ENCODE data around the gene PAPOLA. TPM values are rescaled to one million over a fixed set of nuclear protein-coding genes. Genes with fewer than 3 reads are reported as not detected.

PAPOLA gene
- total and polyA plus RNA-seq, 9 of the 15 experiments (the other 6 are each of a cell fraction or from before 2014, with no cell fraction given): 51.1 to 199 (median 95.8) TPM

DNA sequence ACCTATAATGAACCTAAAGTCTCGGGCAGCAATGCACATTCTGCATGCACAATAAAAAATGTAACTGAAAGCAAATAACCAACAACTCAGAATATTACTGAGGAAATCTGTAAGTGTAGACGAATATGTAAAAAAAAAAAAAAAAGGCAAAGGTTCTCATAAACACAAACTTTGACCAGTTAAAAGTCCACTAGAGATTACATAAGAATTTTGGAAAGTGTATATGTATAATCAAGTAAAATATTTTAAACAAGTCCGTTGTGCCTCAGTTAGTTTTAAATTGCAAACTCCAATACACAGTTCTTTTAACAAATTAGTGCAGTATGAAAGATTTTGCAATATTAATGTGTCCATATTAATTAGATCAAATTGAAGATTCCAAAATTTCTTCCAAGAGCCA is 35.3 kb upstream of the PAPOLA start (continued):
- TF ChIP-seq, protein P1, sequence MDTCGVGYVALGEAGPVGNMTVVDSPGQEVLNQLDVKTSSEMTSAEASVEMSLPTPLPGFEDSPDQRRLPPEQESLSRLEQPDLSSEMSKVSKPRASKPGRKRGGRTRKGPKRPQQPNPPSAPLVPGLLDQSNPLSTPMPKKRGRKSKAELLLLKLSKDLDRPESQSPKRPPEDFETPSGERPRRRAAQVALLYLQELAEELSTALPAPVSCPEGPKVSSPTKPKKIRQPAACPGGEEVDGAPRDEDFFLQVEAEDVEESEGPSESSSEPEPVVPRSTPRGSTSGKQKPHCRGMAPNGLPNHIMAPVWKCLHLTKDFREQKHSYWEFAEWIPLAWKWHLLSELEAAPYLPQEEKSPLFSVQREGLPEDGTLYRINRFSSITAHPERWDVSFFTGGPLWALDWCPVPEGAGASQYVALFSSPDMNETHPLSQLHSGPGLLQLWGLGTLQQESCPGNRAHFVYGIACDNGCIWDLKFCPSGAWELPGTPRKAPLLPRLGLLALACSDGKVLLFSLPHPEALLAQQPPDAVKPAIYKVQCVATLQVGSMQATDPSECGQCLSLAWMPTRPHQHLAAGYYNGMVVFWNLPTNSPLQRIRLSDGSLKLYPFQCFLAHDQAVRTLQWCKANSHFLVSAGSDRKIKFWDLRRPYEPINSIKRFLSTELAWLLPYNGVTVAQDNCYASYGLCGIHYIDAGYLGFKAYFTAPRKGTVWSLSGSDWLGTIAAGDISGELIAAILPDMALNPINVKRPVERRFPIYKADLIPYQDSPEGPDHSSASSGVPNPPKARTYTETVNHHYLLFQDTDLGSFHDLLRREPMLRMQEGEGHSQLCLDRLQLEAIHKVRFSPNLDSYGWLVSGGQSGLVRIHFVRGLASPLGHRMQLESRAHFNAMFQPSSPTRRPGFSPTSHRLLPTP (IDR thresholded peaks at IDR 0.05; ENCODE audit: borderline replicate concordance, extremely low read depth, insufficient read length): no peak
- TF ChIP-seq WHSC1 (IDR thresholded peaks at IDR 0.05; ENCODE audit: low read length) (no peak), FOXM1 (IDR thresholded peaks at IDR 0.05; ENCODE audit: low read depth) (no peak), FOXM1 (CRISPR knock-in tag; IDR thresholded peaks at IDR 0.05; ENCODE audit: low read depth) (no peak), ETV6 (IDR thresholded peaks at IDR 0.05; ENCODE audit: borderline replicate concordance in 1 of 2, low read depth in 2 of 2, low read length in 1 of 2) (no peak), ETV6 (CRISPR knock-in tag; IDR thresholded peaks at IDR 0.05; ENCODE audit: borderline replicate concordance) (no peak), ZNF445 (CRISPR knock-in tag; IDR thresholded peaks at IDR 0.05; ENCODE audit: low read depth) (no peak), ZNF124 (CRISPR knock-in tag; IDR thresholded peaks at IDR 0.05) (no peak), TEAD1 (CRISPR knock-in tag; IDR thresholded peaks at IDR 0.05) (no peak), ZNF717 (CRISPR knock-in tag; IDR thresholded peaks at IDR 0.05) (no peak), RUNX1 (IDR thresholded peaks at IDR 0.05; ENCODE audit: low read depth) (no peak)
- TF ChIP-seq, protein P2, sequence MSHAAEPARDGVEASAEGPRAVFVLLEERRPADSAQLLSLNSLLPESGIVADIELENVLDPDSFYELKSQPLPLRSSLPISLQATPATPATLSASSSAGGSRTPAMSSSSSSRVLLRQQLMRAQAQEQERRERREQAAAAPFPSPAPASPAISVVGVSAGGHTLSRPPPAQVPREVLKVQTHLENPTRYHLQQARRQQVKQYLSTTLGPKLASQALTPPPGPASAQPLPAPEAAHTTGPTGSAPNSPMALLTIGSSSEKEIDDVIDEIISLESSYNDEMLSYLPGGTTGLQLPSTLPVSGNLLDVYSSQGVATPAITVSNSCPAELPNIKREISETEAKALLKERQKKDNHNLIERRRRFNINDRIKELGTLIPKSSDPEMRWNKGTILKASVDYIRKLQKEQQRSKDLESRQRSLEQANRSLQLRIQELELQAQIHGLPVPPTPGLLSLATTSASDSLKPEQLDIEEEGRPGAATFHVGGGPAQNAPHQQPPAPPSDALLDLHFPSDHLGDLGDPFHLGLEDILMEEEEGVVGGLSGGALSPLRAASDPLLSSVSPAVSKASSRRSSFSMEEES (CRISPR knock-in tag; IDR thresholded peaks at IDR 0.05): no peak

All from K562 (cell line).